K562 (cell line): ENCODE data around the gene FTL. TPM values are rescaled to one million over a fixed set of nuclear protein-coding genes. Genes with fewer than 3 reads are reported as not detected.

Experiments used
- EGR1 ChIP-seq: fragments of 450-650 bp; conservative IDR thresholded peaks from 2 replicates; pipeline ENCODE4 v1.6.1; 2017; ENCODE audit warnings: mild to moderate bottlenecking
- ETS2 ChIP-seq: IDR thresholded peaks from 2 replicates; pipeline ENCODE4 v1.6.1; 2016; ENCODE audit warnings: borderline replicate concordance, missing genetic modification characterization, mild to moderate bottlenecking, moderate library complexity, missing compliant biosample characterization; ENCODE audit not compliant: poor library complexity, severe bottlenecking
- ILF3 ChIP-seq: fragments of 450-650 bp; IDR thresholded peaks from 2 replicates; pipeline ENCODE4 v1.6.1; 2018; ENCODE audit warnings: antibody characterized with exemption, mild to moderate bottlenecking, moderate library complexity, borderline replicate concordance
- JUNB ChIP-seq: fragments of 450-650 bp; formaldehyde crosslinking; conservative IDR thresholded peaks from 2 replicates; pipeline ENCODE4 v1.4.0; 2020; ENCODE audit warnings: mild to moderate bottlenecking
- MBD2 ChIP-seq: sonication (generic); IDR thresholded peaks from 2 replicates; pipeline ENCODE4 v1.6.1; 2016; ENCODE audit warnings: low read depth, borderline replicate concordance
- MED1 ChIP-seq: sonication (generic); formaldehyde crosslinking; IDR thresholded peaks from 2 replicates; pipeline ENCODE4 v1.8.1; 2023; ENCODE audit warnings: missing genetic modification reagents, borderline replicate concordance
- PPARD ChIP-seq: fragments of 250-450 bp; sonication (Bioruptor Pico); IDR thresholded peaks from 2 replicates; pipeline ENCODE4 v1.8.0; 2022; ENCODE audit warnings: inconsistent platforms, mild to moderate bottlenecking, moderate library complexity
- PRPF4 ChIP-seq: fragments of 200-400 bp; formaldehyde crosslinking; IDR thresholded peaks from one replicate; pipeline ENCODE4 v1.6.1; 2017; ENCODE audit warnings: low read length, low read depth, mild to moderate bottlenecking; ENCODE audit not compliant: insufficient read depth, poor library complexity, severe bottlenecking
- PTBP1 ChIP-seq: fragments of 200-400 bp; formaldehyde crosslinking; IDR thresholded peaks from 2 replicates; pipeline ENCODE4 v1.6.1; 2017; ENCODE audit warnings: low read depth, low read length
- SIN3B ChIP-seq: fragments of 450-650 bp; IDR thresholded peaks from 2 replicates; pipeline ENCODE4 v1.6.1; 2017; ENCODE audit warnings: low read depth, mild to moderate bottlenecking, moderate library complexity
- STAT5A ChIP-seq: IDR thresholded peaks from 2 replicates; pipeline ENCODE4 v1.6.1; 2012; ENCODE audit warnings: low read length, inconsistent platforms, borderline replicate concordance
- TEAD1 ChIP-seq, 2 experiments: fragments of 450-650 bp in 1 of 2; sonication (generic) in 1 of 2; formaldehyde crosslinking; IDR thresholded peaks; 2 replicates each; pipeline versions ENCODE4 v1.4.0 to v1.8.0; 2020 to 2022; ENCODE audit warnings: mild to moderate bottlenecking in 2 of 2, missing genetic modification reagents in 1 of 2
- ZBTB8A ChIP-seq: fragments of 450-650 bp; IDR thresholded peaks from 2 replicates; pipeline ENCODE4 v1.6.1; 2018; ENCODE audit warnings: mild to moderate bottlenecking, moderate library complexity; ENCODE audit not compliant: partially characterized antibody
- ZC3H8 ChIP-seq: fragments of 450-650 bp; IDR thresholded peaks from 2 replicates; pipeline ENCODE4 v1.6.1; 2017
- ZNF239 ChIP-seq: fragments of 250-450 bp; sonication (Bioruptor Pico); IDR thresholded peaks from 2 replicates; pipeline ENCODE4 v1.4.0; 2020; ENCODE audit warnings: mild to moderate bottlenecking
- ZNF354B ChIP-seq: fragments of 250-450 bp; sonication (Bioruptor Pico); IDR thresholded peaks from 2 replicates; pipeline ENCODE4 v1.4.0; 2020
- ZNF507 ChIP-seq: conservative IDR thresholded peaks from 2 replicates; pipeline ENCODE4 v1.6.1; 2017; ENCODE audit warnings: missing genetic modification characterization, missing compliant biosample characterization
- ZNF699 ChIP-seq: fragments of 250-450 bp; sonication (Bioruptor Pico); IDR thresholded peaks from 2 replicates; pipeline ENCODE4 v1.8.0; 2021; ENCODE audit warnings: mild to moderate bottlenecking, moderate library complexity; ENCODE audit not compliant: insufficient replicate concordance
- polyA plus RNA-seq, 8 experiments: library from polyadenylated mRNA; depleted of rRNA in 4 of 8; stranded (reverse) in 5 of 8; unstranded in 3 of 8; fragments of >200 nt; fragmentation: Nextera tagmentation in 2 of 8; fragmentation: Illumina TruSeq in 1 of 8; extraction: Ambion mirVana in 2 of 8; extraction: Trizol in 1 of 8; gene quantifications; 2 replicates each; pipeline versions ENCODE4 v1.2.1 to v1.2.3, GENCODE V29; 2011 to 2014; ENCODE audit warnings: inconsistent platforms in 1 of 8, missing spikeins in 1 of 8
- total RNA-seq, 7 experiments: library from RNA; depleted of rRNA in 6 of 7; stranded (reverse); fragments of >200 nt in 6 of 7; fragmentation: Illumina TruSeq in 2 of 7; extraction: Trizol in 2 of 7; gene quantifications; 2 replicates each; pipeline versions ENCODE4 v1.2.1 to v1.2.3, GENCODE V29; 2011 to 2021; ENCODE audit warnings: low replicate concordance in 1 of 7
- TF ChIP-seq, protein P1 (sequence below): fragments of 450-650 bp; formaldehyde crosslinking; IDR thresholded peaks from 2 replicates; pipeline ENCODE4 v1.4.0; 2020; ENCODE audit warnings: mild to moderate bottlenecking, moderate library complexity
- TF ChIP-seq, protein P2 (sequence below): sonication (generic); formaldehyde crosslinking; IDR thresholded peaks from 2 replicates; pipeline ENCODE4 v1.8.1; 2023; ENCODE audit warnings: mild to moderate bottlenecking, missing genetic modification reagents, moderate library complexity
- TF ChIP-seq, protein P3 (sequence below): fragments of 450-650 bp; IDR thresholded peaks from one replicate; pipeline ENCODE4 v1.6.1; 2018; ENCODE audit warnings: mild to moderate bottlenecking, moderate library complexity; ENCODE audit not compliant: partially characterized antibody
- TF ChIP-seq, protein P4 (sequence below): fragments of 250-450 bp; sonication (Bioruptor Pico); IDR thresholded peaks from 2 replicates; pipeline ENCODE4 v1.5.0; 2022; ENCODE audit warnings: mild to moderate bottlenecking

FTL gene
- total and polyA plus RNA-seq, 9 of the 15 experiments (the other 6 are each of a cell fraction or from before 2014, with no cell fraction given): 1,231 to 27,415 (median 3,965) TPM

DNA sequence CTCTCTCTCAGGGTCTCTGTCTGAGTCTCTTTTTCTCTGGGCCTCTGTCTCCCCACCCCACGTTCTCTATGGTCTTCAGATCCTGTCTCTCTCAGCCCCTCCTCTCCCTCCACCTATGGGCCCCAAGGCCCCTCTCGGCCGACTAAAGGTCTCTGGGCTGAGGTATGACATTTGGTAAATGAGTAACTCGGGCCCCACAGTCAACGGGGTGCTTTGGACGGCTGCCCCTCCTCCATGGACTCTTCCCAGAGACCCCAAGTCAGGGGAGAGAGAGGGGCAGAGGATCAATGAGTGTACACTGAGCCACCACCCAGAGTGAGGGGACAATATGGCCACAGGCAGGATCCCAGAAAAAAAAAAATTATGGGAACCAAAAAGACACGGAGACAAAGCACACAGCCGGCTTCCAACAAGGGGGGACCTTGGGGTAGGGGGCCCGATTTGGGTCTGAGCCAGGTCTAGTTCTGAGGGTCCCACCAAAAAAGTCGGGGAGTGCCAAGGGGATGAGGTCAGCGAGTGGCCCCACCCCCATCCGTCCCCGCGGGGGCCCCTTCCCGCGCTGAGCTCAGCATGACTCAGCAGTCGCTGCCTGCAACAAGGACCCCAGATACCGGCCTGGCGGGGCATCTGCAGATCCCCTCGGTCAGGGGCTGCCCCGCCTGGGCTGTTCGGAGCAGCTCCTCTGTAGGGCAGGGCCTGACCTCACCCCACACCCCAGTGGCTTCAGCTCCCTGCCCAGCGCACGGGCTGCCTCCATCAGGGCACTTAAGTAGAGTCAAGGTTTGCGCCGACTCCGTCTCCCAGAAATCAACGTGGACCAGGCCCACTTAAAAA lies 1.5 kb upstream of the FTL start (continued):
- TF ChIP-seq, protein P1, sequence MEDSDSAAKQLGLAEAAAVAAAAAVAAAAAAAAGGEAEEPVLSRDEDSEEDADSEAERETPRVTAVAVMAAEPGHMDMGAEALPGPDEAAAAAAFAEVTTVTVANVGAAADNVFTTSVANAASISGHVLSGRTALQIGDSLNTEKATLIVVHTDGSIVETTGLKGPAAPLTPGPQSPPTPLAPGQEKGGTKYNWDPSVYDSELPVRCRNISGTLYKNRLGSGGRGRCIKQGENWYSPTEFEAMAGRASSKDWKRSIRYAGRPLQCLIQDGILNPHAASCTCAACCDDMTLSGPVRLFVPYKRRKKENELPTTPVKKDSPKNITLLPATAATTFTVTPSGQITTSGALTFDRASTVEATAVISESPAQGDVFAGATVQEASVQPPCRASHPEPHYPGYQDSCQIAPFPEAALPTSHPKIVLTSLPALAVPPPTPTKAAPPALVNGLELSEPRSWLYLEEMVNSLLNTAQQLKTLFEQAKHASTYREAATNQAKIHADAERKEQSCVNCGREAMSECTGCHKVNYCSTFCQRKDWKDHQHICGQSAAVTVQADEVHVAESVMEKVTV (CRISPR knock-in tag): no peak
- TF ChIP-seq, protein P2, sequence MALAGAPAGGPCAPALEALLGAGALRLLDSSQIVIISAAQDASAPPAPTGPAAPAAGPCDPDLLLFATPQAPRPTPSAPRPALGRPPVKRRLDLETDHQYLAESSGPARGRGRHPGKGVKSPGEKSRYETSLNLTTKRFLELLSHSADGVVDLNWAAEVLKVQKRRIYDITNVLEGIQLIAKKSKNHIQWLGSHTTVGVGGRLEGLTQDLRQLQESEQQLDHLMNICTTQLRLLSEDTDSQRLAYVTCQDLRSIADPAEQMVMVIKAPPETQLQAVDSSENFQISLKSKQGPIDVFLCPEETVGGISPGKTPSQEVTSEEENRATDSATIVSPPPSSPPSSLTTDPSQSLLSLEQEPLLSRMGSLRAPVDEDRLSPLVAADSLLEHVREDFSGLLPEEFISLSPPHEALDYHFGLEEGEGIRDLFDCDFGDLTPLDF (CRISPR knock-in tag): peak; percentile 90
- peak; percentile 64 to 77; a peak in 3 of 4 replicates for TF ChIP-seq TEAD1 (CRISPR knock-in tag; IDR thresholded peaks at IDR 0.05)
- TF ChIP-seq ZNF239 (CRISPR knock-in tag): peak; percentile 20; the same call in 1 of the 2 replicates
- peak; percentile 35 for TF ChIP-seq EGR1
- no peak; the same call in 1 of the 2 replicates for TF ChIP-seq SIN3B
- TF ChIP-seq, protein P3, sequence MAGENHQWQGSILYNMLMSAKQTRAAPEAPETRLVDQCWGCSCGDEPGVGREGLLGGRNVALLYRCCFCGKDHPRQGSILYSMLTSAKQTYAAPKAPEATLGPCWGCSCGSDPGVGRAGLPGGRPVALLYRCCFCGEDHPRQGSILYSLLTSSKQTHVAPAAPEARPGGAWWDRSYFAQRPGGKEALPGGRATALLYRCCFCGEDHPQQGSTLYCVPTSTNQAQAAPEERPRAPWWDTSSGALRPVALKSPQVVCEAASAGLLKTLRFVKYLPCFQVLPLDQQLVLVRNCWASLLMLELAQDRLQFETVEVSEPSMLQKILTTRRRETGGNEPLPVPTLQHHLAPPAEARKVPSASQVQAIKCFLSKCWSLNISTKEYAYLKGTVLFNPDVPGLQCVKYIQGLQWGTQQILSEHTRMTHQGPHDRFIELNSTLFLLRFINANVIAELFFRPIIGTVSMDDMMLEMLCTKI: no peak
- TF ChIP-seq, protein P4, sequence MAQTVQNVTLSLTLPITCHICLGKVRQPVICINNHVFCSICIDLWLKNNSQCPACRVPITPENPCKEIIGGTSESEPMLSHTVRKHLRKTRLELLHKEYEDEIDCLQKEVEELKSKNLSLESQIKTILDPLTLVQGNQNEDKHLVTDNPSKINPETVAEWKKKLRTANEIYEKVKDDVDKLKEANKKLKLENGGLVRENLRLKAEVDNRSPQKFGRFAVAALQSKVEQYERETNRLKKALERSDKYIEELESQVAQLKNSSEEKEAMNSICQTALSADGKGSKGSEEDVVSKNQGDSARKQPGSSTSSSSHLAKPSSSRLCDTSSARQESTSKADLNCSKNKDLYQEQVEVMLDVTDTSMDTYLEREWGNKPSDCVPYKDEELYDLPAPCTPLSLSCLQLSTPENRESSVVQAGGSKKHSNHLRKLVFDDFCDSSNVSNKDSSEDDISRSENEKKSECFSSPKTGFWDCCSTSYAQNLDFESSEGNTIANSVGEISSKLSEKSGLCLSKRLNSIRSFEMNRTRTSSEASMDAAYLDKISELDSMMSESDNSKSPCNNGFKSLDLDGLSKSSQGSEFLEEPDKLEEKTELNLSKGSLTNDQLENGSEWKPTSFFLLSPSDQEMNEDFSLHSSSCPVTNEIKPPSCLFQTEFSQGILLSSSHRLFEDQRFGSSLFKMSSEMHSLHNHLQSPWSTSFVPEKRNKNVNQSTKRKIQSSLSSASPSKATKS (CRISPR knock-in tag): no peak
- TF ChIP-seq ZNF507 (tag): no peak
- TF ChIP-seq ZC3H8: no peak
- no peak for TF ChIP-seq ETS2 (tag)
- peak; percentile 71 for TF ChIP-seq MBD2
- TF ChIP-seq MED1 (CRISPR knock-in tag): no peak
- no peak for TF ChIP-seq STAT5A
- no peak for TF ChIP-seq PRPF4
- TF ChIP-seq PPARD (CRISPR knock-in tag): no peak
- no peak for TF ChIP-seq ILF3
- no peak for TF ChIP-seq ZNF354B (CRISPR knock-in tag)
- no peak for TF ChIP-seq ZNF699 (CRISPR knock-in tag)
- peak; percentile 63 for TF ChIP-seq JUNB
- no peak for TF ChIP-seq ZBTB8A
- TF ChIP-seq PTBP1: no peak
